GM21423 (cell line): ENCODE data around the gene FMO1.
A peak's percentile ranks its signal among the peaks of the same experiment; 100 is the strongest.
"Not testable (repeated sequence)": the region's sequence is repeated elsewhere in the genome, so short reads cannot be mapped to it uniquely, and the experiment has no call there.

Experiments
- ATAC-seq: cut with Tn5 transposase; IDR thresholded peaks from one replicate; pipeline ENCODE4 v1.9.1; 2021; ENCODE audit warnings: mild to moderate bottlenecking, moderate library complexity; ENCODE audit not compliant: unreplicated experiment

The FMO1 gene

GRCh38 chr1:171248302-171248701, at the start of gene FMO1:
Gene FMO1 (plus strand): TSS chr1:171248494. CDS start chr1:171258088, 9,594 bp downstream.
- ATAC-seq = no peak

GRCh38 chr1:171204296-171204695, 44.0 kb upstream of the FMO1 start:
- ATAC-seq = no peak

- no peak for ATAC-seq
Measured at GRCh38 chr1:171206204-171206977, 41.9 kb upstream of the FMO1 start.

- no peak for ATAC-seq
Measured at GRCh38 chr1:171206978-171207355, 41.3 kb upstream of the FMO1 start.

- ATAC-seq = no peak
Measured at GRCh38 chr1:171207377-171207776, 40.9 kb upstream of the FMO1 start.

GRCh38 chr1:171210355-171210754, 37.9 kb upstream of the FMO1 start:
- ATAC-seq = no peak

GRCh38 chr1:171212607-171213351, 35.5 kb upstream of the FMO1 start:
- no peak for ATAC-seq

GRCh38 chr1:171213559-171214454, 34.5 kb upstream of the FMO1 start:
- ATAC-seq = no peak

GRCh38 chr1:171217658-171218443, 30.4 kb upstream of the FMO1 start:
- no peak for ATAC-seq

GRCh38 chr1:171218661-171219060, 29.6 kb upstream of the FMO1 start:
- no peak for ATAC-seq

GRCh38 chr1:171219346-171220080, 28.8 kb upstream of the FMO1 start:
- ATAC-seq = no peak

- ATAC-seq = no peak
Measured at GRCh38 chr1:171220081-171220420, 28.2 kb upstream of the FMO1 start.

- ATAC-seq = no peak
Measured at GRCh38 chr1:171220581-171221054, 27.7 kb upstream of the FMO1 start.

- ATAC-seq = no peak
Measured at GRCh38 chr1:171221665-171222591, 26.4 kb upstream of the FMO1 start.

- ATAC-seq = no peak
Measured at GRCh38 chr1:171222936-171223335, 25.4 kb upstream of the FMO1 start.

- ATAC-seq = not testable (repeated sequence)
Measured at GRCh38 chr1:171224257-171224656, 24.0 kb upstream of the FMO1 start.

- ATAC-seq = peak; percentile 80
Measured at GRCh38 chr1:171226747-171227370, 21.4 kb upstream of the FMO1 start.

- ATAC-seq = no peak
Measured at GRCh38 chr1:171231326-171231725, 17.0 kb upstream of the FMO1 start.
